ENCODE data around the gene KIAA1217.

KIAA1217 gene

GRCh38 chr10:24206334-24206733, 2.6 kb upstream of the KIAA1217 start:
- no peak overlapping the region for H3K23ac ChIP-seq (ENCODE audit: low read length)
- H3K18ac ChIP-seq (ENCODE audit: low read length) = no peak overlapping the region
- H3K9me3 ChIP-seq (ENCODE audit: insufficient read depth, low read depth, low read length) = no peaks in the 10 kb centered on the region
- no peaks in the 10 kb centered on the region for H3K36me3 ChIP-seq (ENCODE audit: control insufficient read depth in 1 of 2, insufficient read depth in 2 of 2, low read length in 2 of 2)
- no peak overlapping the region for H3K4ac ChIP-seq (ENCODE audit: low read depth, low read length)
- H4K91ac ChIP-seq (ENCODE audit: low read depth, low read length) = peak overlapping the region; percentile 72
- WGBS (ENCODE audit: extremely low coverage, insufficient coverage, insufficient read length) = no CpG with 5 or more reads among the region's 2 CpGs
- H3K27ac ChIP-seq (ENCODE audit: low read depth, low read length) = no peak overlapping the region
- H3K4me1 ChIP-seq (ENCODE audit: control insufficient read depth in 1 of 2, insufficient read depth in 2 of 2, low read length in 2 of 2) = peaks cover 12 to 22% of the 10 kb centered on the region in 2 experiments
- no peak overlapping the region for H3K4me3 ChIP-seq (ENCODE audit: low read depth, low read length)
- no peak overlapping the region for H3K9ac ChIP-seq (ENCODE audit: low read length)
- H3K79me2 ChIP-seq (ENCODE audit: control insufficient read depth, insufficient read depth, low read length, poor library complexity) = peaks cover 6% of the 10 kb centered on the region
- no peak overlapping the region for H2BK12ac ChIP-seq (ENCODE audit: low read length)
- H3K4me2 ChIP-seq (ENCODE audit: low read length) = no peak overlapping the region
- H3K27me3 ChIP-seq (ENCODE audit: insufficient read depth, low read length) = no peaks in the 10 kb centered on the region
- no peak overlapping the region for H2AK5ac ChIP-seq (ENCODE audit: low read length)
- no peak overlapping the region for H2AFZ ChIP-seq (ENCODE audit: insufficient read depth, low read length, poor library complexity)
- H2BK5ac ChIP-seq (ENCODE audit: low read depth, low read length, poor library complexity) = no peak overlapping the region
- H4K12ac ChIP-seq (ENCODE audit: low read depth, low read length) = no peak overlapping the region
- peaks cover 29% of the 10 kb centered on the region for H3K79me1 ChIP-seq (ENCODE audit: low read length)
- peak overlapping the region; percentile 86 for H2BK120ac ChIP-seq (ENCODE audit: insufficient read depth, low read length, poor library complexity)
- DNase-seq = no peak
- no peak overlapping the region for H3K14ac ChIP-seq (ENCODE audit: low read length)
- no peak overlapping the region for H4K8ac ChIP-seq (ENCODE audit: low read depth, low read length)

- WGBS (ENCODE audit: extremely low coverage, insufficient coverage, insufficient read length) = no CpG with 5 or more reads among the region's 3 CpGs
- no peak overlapping the region for H3K4me2 ChIP-seq (ENCODE audit: low read length)
- H3K36me3 ChIP-seq (ENCODE audit: control insufficient read depth in 1 of 2, insufficient read depth in 2 of 2, low read length in 2 of 2) = no peaks in the 10 kb centered on the region
- peaks cover 8% of the 10 kb centered on the region for H3K79me2 ChIP-seq (ENCODE audit: control insufficient read depth, insufficient read depth, low read length, poor library complexity)
- peak overlapping the region; percentile 44 for H4K8ac ChIP-seq (ENCODE audit: low read depth, low read length)
- H2AFZ ChIP-seq (ENCODE audit: insufficient read depth, low read length, poor library complexity) = peak overlapping the region; percentile 49
- H3K18ac ChIP-seq (ENCODE audit: low read length) = peak overlapping the region; percentile 34
- H3K27ac ChIP-seq (ENCODE audit: low read depth, low read length) = peak overlapping the region; percentile 98
- H3K4me3 ChIP-seq (ENCODE audit: low read depth, low read length) = no peak overlapping the region
- H3K79me1 ChIP-seq (ENCODE audit: low read length) = peaks cover 32% of the 10 kb centered on the region
- H2AK5ac ChIP-seq (ENCODE audit: low read length) = peak overlapping the region; percentile 67
- peak overlapping the region; percentile 85 for H2BK12ac ChIP-seq (ENCODE audit: low read length)
- H3K4ac ChIP-seq (ENCODE audit: low read depth, low read length) = peak overlapping the region; percentile 31
- no peak for DNase-seq
- no peak overlapping the region for H3K23ac ChIP-seq (ENCODE audit: low read length)
- no peaks in the 10 kb centered on the region for H3K9me3 ChIP-seq (ENCODE audit: insufficient read depth, low read depth, low read length)
- peak overlapping the region; percentile 86 for H2BK120ac ChIP-seq (ENCODE audit: insufficient read depth, low read length, poor library complexity)
- peaks cover 12 to 24% of the 10 kb centered on the region in 2 experiments for H3K4me1 ChIP-seq (ENCODE audit: control insufficient read depth in 1 of 2, insufficient read depth in 2 of 2, low read length in 2 of 2)
- peak overlapping the region; percentile 73 for H2BK5ac ChIP-seq (ENCODE audit: low read depth, low read length, poor library complexity)
- H3K14ac ChIP-seq (ENCODE audit: low read length) = peak overlapping the region; percentile 68
- H4K12ac ChIP-seq (ENCODE audit: low read depth, low read length) = no peak overlapping the region
- H4K91ac ChIP-seq (ENCODE audit: low read depth, low read length) = peak overlapping the region; percentile 72
- no peaks in the 10 kb centered on the region for H3K27me3 ChIP-seq (ENCODE audit: insufficient read depth, low read length)
- no peak overlapping the region for H3K9ac ChIP-seq (ENCODE audit: low read length)
Observed at GRCh38 chr10:24206926-24207325, 2.0 kb upstream of the KIAA1217 start.

DNA sequence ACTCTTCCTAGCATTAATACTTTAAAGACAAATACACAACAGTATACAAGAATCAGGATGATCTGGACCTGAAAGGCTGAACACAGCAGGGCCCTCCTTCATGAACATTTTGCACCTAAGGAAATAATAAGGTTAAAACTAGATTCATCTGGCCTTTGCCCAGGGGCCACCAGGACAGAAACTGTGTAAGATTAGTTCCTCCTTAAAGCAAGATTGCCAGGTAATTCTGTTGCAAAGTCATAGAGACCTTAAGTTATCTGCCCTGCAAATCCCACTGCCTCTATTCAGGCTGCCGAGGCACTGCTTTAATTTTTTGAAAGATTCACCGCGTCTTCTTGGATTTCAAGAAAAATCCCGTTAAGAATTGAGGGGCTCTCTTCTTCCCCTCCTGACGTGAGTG, 1.6 kb upstream of the KIAA1217 start:
- H3K27ac ChIP-seq (ENCODE audit: low read depth, low read length) = peak overlapping the region; percentile 98
- H2BK120ac ChIP-seq (ENCODE audit: insufficient read depth, low read length, poor library complexity) = peak overlapping the region; percentile 86
- no peak overlapping the region for H3K4ac ChIP-seq (ENCODE audit: low read depth, low read length)
- H3K27me3 ChIP-seq (ENCODE audit: insufficient read depth, low read length) = no peaks in the 10 kb centered on the region
- no peak for DNase-seq
- H2BK12ac ChIP-seq (ENCODE audit: low read length) = peak overlapping the region; percentile 85
- H3K9me3 ChIP-seq (ENCODE audit: insufficient read depth, low read depth, low read length) = no peaks in the 10 kb centered on the region
- H3K14ac ChIP-seq (ENCODE audit: low read length) = peak overlapping the region; percentile 68
- no peak overlapping the region for H2AFZ ChIP-seq (ENCODE audit: insufficient read depth, low read length, poor library complexity)
- H3K18ac ChIP-seq (ENCODE audit: low read length) = no peak overlapping the region
- no peak overlapping the region for H3K4me3 ChIP-seq (ENCODE audit: low read depth, low read length)
- H4K12ac ChIP-seq (ENCODE audit: low read depth, low read length) = no peak overlapping the region
- H4K91ac ChIP-seq (ENCODE audit: low read depth, low read length) = peak overlapping the region; percentile 72
- no peak overlapping the region for H3K23ac ChIP-seq (ENCODE audit: low read length)
- no CpG with 5 or more reads among the region's 5 CpGs for WGBS (ENCODE audit: extremely low coverage, insufficient coverage, insufficient read length)
- H2BK5ac ChIP-seq (ENCODE audit: low read depth, low read length, poor library complexity) = peak overlapping the region; percentile 73
- H2AK5ac ChIP-seq (ENCODE audit: low read length) = no peak overlapping the region
- H3K79me2 ChIP-seq (ENCODE audit: control insufficient read depth, insufficient read depth, low read length, poor library complexity) = peaks cover 8% of the 10 kb centered on the region
- no peak overlapping the region for H4K8ac ChIP-seq (ENCODE audit: low read depth, low read length)
- H3K9ac ChIP-seq (ENCODE audit: low read length) = no peak overlapping the region
- H3K4me1 ChIP-seq (ENCODE audit: control insufficient read depth in 1 of 2, insufficient read depth in 2 of 2, low read length in 2 of 2) = peaks cover 12 to 22% of the 10 kb centered on the region in 2 experiments
- H3K4me2 ChIP-seq (ENCODE audit: low read length) = no peak overlapping the region
- no peaks in the 10 kb centered on the region for H3K36me3 ChIP-seq (ENCODE audit: control insufficient read depth in 1 of 2, insufficient read depth in 2 of 2, low read length in 2 of 2)
- H3K79me1 ChIP-seq (ENCODE audit: low read length) = peaks cover 31% of the 10 kb centered on the region

GRCh38 chr10:24207781-24208611, 942 bp upstream of the KIAA1217 start:
- H3K9ac ChIP-seq (ENCODE audit: low read length) = no peak overlapping the region
- H4K12ac ChIP-seq (ENCODE audit: low read depth, low read length) = no peak overlapping the region
- peak overlapping the region; percentile 7 for H3K14ac ChIP-seq (ENCODE audit: low read length)
- peak overlapping the region; percentile 36 for H4K91ac ChIP-seq (ENCODE audit: low read depth, low read length)
- H4K8ac ChIP-seq (ENCODE audit: low read depth, low read length) = no peak overlapping the region
- peak overlapping the region; percentile 98 for H3K27ac ChIP-seq (ENCODE audit: low read depth, low read length)
- no peak overlapping the region for H3K4me3 ChIP-seq (ENCODE audit: low read depth, low read length)
- H2AK5ac ChIP-seq (ENCODE audit: low read length) = no peak overlapping the region
- no peaks in the 10 kb centered on the region for H3K9me3 ChIP-seq (ENCODE audit: insufficient read depth, low read depth, low read length)
- H3K27me3 ChIP-seq (ENCODE audit: insufficient read depth, low read length) = no peaks in the 10 kb centered on the region
- H3K4me2 ChIP-seq (ENCODE audit: low read length) = peak overlapping the region; percentile 63
- peaks cover 11 to 20% of the 10 kb centered on the region in 2 experiments for H3K4me1 ChIP-seq (ENCODE audit: control insufficient read depth in 1 of 2, insufficient read depth in 2 of 2, low read length in 2 of 2)
- no peak overlapping the region for H2AFZ ChIP-seq (ENCODE audit: insufficient read depth, low read length, poor library complexity)
- no peak overlapping the region for H3K18ac ChIP-seq (ENCODE audit: low read length)
- peaks cover 30% of the 10 kb centered on the region for H3K79me1 ChIP-seq (ENCODE audit: low read length)
- no peak overlapping the region for H3K23ac ChIP-seq (ENCODE audit: low read length)
- peak; percentile 42 to 83 for DNase-seq
- H2BK5ac ChIP-seq (ENCODE audit: low read depth, low read length, poor library complexity) = peak overlapping the region; percentile 88
- H2BK120ac ChIP-seq (ENCODE audit: insufficient read depth, low read length, poor library complexity) = peak overlapping the region; percentile 95
- no CpG with 5 or more reads among the region's 13 CpGs for WGBS (ENCODE audit: extremely low coverage, insufficient coverage, insufficient read length)
- peaks cover 8% of the 10 kb centered on the region for H3K79me2 ChIP-seq (ENCODE audit: control insufficient read depth, insufficient read depth, low read length, poor library complexity)
- no peak overlapping the region for H3K4ac ChIP-seq (ENCODE audit: low read depth, low read length)
- H3K36me3 ChIP-seq (ENCODE audit: control insufficient read depth in 1 of 2, insufficient read depth in 2 of 2, low read length in 2 of 2) = no peaks in the 10 kb centered on the region
- H2BK12ac ChIP-seq (ENCODE audit: low read length) = peak overlapping the region; percentile 12
